Measurements from ENCODE around the gene ATL1.

ATL1 gene

DNA sequence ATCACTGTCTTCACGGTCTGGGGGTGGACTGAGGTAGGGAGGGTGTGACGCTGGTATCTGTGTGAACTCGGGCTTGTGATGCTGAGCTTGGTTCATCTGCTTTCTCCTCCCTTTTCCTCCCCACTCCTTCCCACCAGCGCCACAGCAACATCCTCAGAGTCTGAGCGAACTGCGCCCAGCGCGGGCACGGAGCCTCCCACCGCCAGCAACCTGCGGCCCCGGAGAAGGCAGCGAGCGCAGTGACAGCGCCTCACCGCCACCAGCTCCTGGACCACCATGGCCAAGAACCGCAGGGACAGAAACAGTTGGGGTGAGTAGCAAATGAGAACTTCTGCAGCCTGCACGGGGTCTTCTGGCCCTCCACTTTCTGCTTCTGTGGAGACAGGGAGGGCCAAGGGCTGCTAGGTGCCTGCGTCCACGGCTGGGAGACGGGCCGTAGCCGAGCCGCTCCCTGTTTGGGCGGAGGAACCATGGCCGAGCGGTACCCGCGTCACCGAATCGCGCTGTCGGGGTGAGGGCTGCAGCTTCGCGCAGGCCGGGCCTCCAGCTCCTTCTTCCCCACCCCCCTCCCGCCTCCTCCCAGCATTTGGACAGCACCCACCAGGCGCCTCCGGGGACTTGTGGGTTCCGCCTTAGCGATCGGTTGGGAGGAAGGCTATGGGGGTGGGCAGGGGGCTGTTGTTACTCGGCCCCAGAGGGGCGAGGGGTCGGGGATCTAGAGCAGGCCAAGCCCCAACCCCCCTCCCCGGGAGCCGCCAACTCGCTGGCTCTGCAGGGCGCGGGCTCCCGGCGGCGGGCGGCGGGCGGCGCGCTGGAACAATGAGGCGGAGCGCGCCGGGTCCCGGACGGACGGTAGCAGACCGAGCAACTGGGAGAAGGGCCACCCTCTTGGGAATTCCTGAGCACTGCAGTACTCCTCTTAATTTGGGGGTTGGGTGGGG lies at the start of gene ATL1:
ATL1 (plus strand) TSS at position 156 of the 941 bp plus-strand sequence; CDS start at position 277, 121 bp downstream.
- peak; percentile 77 for DNase-seq

DNA sequence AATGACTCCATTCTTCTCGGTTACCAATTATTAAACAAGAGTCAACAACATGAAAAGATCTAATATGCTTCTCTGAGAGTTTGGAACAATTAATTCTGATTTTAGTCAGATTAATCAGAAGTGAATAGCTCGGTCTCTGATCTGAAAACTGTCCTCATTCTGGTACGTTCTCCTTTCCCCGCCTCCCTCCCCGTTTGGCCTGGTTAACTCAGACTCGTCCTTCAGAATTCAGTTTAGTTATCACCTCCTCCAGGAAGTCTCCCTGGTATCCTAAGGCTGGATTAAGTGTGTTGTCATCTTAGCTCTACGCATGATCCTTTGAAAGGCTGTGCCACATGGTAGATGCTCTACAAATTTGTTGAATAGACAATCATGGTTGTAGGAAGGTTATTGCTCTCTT lies 49.8 kb upstream of the ATL1 start:
- no peak for DNase-seq

DNA sequence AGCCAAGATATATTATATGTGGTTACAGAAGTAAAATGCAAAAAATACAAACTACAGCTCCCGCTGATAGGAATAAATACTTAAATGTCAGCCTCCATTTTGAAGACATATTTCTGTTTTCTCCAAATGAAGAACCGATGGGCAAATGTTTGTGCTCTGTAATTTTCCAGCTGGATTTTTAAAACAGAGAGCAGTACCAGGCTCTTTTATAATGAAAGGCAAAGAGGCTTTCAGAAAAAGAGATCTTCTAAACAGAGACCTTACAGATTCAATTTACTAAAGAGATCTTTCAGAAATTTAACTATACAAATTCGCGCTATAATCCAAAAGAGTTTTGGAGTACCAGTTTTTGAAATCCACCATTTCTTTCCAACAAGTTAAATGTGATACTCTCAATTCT lies 47.5 kb upstream of the ATL1 start:
- DNase-seq, result no peak

DNA sequence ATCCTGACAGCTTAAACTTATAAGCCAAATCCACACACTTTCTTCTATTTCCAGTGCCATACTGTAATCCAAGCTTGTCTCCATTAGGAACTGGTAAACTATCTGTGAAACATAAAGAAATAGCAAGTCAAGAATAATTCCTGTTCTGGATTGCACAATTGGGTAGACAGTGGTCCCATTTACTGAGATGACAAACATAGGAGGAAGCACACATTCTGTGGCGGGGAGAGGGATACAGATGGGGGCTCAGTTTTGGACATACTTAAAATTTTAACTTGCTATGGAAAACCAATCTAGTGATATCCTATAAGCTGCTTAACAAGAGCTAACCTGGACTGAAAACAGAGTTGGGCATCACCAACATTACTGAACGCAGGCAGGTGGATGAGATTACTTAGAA lies 43.9 kb upstream of the ATL1 start:
- no peak for DNase-seq

DNA sequence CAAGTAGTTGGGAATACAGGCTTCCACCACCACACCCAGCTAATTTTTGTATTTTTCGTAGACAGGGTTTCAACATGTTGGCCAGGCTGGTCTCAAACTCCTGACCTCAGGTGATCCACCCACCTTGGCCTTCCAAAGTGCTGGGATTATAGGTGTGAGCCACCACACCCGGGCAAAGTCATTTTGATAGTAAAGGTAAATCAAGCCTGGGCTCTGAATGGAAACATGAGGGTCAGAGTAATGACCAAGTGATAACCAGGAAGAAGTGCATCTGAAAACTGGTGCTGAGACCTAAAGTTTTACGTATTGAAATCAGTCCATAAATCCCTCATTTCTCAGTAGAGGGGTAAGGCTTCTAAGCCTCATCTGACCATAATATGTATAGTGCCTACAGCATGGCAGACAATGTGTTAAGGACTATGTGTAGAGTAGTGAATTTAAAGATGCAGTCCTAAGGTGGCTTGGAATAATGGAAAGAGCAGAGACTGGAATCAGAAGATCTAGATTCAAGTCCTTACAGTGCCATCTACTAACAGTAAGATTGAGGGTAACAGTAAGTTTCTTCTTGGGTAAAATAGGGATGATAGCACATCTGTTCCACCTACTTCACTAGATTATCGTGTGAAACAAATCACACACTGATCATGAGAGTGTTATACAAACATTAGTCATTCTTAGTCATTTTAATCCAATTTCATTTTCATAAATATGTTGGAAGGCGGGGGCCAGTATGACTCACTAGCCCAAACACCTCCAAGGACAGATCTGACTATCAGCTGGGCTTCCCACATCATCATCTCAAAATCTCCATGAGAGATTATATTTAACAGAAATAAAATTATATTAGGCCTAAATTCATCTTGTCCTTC lies 38.8 kb upstream of the ATL1 start:
- DNase-seq, result peak; percentile 96

DNA sequence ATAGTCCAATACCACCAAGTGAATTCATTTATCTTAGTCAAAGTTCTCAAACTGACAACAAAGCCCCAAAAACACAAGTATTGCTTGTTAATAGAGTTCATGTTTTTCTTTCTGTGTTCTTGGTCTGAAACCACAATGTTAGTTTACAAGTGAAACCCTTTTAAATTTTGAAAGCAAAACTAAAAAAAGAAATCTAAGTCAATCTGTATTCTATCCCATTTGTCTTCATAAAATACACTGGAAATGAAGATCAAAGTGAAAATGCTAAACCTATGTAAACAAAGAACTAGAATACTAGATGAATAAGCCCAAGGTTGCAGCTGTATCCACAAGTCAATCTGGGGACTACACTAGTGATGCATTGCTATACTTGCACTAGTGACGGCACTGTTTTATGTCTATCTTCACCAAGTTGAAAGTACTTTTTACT lies 38.0 kb upstream of the ATL1 start:
- DNase-seq, result peak; percentile 51

DNA sequence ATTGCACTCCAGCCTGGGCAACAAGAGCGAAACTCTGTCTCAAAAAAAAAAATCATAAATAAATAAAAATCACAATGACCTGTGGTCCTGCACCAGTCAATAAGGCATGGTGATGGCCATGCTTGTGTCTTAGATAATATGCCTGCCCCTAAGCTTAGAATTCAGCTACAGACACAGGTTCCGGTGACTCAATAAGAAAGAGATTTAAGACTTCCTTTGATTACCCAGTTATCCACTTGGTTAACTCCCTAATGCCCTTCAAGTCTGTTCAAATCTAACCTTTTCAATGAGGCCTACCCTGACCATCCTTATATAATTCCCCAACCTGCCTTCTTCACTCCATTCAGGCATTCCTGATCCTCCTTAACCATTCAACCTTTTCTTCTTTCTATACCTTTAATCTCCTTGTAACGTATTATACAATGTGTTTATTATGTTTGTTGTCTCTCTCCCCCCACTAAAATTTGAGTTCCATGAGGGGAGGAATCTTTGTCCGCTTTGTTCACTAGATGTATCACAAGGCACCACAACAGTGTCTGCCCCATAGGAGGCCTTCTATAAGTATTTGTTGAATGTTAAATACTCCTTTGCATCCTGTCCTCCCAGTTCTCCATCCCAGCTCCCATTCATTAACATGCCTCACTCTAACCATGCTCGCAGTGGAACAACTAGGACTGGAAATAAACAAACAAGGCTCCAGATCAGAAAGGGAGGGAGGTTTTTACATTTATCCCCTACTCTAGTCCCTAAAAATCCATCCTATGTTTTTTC lies 36.5 kb upstream of the ATL1 start:
- DNase-seq, result no peak

DNA sequence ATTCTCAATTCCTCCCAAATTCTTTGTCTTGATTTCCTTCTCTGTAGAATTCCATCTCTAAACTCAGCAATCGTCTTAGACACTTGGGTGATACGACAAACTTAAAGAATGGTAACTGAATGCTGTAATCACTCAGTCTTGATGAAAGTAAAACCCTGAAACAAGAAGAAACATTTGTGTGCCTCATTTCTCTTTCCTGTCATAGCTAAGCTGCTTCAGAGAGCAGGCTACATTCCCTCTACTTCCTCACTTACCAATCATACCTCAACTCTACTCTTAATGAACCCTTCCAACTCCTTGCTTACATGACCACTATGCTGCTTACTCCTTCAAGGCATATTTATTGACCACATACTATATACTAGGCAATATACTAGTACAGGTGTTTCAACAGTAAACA lies 35.9 kb upstream of the ATL1 start:
- no peak for DNase-seq

DNA sequence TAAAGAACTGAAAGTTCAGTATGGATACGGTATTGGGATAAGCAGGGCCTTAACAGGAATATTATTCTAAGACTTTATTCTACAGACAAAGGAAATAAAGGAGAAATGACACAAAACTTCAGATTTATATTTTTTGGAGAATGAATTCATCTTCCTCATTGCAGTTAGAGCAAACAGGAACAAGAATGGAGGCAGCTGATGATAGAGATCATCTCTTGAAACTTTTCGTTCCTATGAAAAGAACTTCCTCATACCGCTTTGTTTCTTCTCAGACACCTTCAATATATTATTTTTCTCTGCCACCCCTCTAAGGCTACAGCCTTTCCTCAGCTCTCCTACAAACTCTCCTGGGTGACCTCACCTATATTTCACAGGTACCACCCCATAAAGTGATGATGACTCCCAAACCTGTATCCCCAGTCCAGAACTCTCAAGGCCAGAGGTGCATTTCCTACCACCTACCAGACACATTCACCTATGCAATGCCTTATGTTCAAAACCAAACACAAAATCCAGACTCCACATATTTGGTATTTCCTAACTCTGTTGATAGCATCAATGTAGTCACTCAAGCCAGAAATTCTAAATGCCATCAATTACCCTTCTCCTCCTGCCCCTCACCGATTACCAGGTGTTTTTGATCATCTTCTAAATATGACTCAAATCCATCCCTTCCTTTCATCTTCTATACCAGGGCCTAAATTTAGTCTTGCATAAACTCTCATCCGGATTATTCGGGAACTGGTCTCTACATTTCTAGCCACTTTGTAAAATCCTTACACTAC lies 35.0 kb upstream of the ATL1 start:
- no peak for DNase-seq

DNA sequence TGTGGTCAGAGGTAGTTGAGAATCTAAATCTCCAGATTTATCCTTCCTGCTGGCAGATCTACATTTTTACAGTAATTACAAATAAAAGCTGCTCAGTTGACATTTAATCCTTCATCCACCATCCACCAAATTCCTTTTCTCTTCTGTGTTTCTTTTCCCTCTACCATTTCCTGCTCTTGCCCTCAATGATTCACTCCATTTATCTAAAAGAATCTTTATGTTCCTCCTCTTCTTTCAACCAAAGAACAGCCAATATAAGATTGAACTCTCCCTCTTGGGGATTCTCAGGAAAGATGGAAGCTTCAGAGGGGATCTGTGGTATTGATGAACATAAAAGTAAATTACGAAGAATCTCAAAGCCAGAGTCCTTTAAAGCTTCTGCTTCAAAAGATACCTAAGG lies 31.9 kb upstream of the ATL1 start:
- DNase-seq, result peak; percentile 68

DNA sequence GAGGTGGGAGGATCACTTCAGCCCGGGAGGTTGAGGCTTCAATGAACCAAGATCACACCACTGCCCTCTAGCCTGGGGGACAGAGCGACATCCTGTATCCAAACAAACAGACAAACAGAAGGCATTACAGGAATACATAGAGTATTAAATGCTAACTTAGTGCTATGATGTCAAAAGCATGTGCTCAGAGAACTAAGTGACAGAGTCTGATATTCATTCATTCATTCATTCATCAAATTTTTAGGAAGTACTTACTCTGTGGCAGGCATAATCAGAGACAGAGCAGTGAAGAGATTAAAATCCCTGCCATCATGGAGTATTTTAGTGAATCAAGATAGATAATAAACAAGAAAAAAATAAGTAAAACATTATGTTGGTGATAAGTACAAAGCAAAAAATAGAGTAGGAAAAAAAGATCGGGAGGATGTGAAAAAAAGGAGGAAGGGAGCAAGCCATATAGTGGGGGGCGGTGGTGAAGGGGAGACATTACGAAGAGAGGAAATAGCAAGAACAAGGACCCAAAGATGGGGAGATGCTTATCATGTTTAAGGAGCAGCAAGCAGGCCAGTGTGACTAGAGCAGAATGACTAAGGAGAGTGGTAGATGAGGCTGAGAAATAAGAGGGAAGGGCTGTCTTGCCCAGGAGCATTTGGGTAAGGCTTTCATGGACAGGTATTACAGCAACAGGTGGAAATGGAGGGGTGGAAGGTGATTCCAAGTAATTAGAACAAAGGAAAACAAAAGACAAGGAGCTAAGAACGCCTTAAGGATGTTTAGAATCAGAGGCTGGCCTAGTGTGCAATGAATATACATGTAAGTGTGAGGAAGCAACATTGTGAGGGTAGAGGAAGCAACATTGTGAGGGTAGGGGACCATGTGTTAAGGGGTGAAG lies 30.4 kb upstream of the ATL1 start:
- no peak for DNase-seq

DNA sequence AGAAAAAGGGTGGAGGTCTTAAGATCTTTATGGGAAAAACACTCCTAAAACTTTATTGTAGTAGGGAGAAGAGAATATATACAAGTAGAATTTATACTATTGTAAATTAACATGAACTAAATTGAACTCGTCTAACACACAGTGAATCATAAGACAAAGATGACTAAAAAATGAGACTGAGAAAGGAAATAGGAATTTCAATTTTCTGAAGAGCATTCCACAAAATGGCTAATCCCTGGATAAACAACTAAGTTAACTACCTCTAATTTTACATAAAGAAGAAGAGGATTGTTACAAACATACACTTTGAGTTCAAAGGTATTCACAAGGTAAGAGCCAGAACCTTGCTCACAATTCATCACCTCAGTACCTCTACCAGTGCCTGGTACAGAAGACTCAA lies 29.6 kb upstream of the ATL1 start:
- DNase-seq, result peak; percentile 77

DNA sequence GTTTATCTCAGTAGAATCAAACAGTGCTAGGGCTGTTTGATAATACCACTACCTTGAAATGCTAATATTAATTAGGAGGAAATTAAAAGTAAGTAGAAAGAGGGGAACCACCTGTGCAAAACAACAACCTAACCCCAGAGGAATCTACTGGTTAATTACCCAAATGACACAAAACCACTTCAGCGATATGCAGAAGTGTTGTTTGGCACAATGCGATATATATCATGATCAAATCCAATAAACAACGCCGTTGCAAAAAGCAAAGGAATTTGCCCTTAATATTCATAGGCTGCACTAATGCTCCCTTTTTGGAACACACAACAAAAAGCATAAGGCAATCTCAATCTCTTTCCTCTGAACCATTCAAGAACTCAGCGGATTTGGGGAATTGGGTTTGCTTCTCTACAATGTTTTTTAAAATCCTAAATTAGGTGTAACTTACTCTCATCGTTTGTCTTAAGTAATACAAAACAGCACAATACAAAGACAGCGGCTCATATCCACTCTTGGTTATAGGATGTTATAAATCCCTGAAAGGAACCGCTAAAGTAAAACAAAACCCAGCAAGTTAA lies 29.1 kb upstream of the ATL1 start:
- no peak for DNase-seq

DNA sequence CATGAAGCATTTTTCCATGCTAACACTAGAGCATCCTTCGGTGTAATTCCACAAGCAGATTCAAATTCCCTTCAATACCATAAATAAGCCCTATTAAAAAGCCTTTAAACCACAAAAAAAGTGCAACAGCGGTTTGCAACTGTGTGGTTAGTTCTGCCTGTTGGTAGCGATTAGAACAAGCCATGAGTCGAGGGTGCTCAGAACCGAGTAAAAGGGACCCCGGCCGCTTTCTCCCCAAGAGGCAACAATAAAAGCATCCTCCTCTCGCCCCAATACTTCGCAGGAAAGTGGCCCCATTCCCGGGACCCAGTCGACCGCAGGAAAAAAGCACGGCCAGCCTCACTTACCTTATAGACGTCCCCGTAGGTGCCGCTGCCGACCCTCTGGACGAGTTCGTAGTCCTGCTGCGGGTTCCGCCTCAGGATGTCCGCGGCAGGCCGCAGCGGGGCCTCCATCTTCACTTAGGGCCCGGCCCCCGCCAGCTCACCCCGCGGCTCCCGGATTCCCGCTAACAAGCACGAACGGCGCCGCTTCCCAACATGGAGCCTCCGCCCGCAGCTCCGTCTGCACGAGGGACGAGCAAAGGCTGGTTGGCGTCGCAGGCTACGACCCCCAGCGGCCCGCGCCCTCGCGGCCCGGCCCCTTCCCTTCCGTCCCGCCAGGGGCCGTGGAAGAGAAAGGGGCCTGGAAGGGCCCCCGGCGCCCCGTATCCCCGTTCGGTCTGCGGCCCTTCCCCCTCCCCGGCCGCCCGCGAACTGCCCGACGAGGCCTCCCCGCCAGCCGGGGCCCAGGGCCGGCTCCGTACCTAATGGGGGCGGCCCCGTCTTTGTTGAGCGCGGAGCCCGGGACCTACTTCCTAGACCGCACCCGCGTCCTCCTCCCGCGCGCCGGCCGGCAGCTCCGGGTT lies 28.1 kb upstream of the ATL1 start:
- peak; percentile 62 for DNase-seq

DNA sequence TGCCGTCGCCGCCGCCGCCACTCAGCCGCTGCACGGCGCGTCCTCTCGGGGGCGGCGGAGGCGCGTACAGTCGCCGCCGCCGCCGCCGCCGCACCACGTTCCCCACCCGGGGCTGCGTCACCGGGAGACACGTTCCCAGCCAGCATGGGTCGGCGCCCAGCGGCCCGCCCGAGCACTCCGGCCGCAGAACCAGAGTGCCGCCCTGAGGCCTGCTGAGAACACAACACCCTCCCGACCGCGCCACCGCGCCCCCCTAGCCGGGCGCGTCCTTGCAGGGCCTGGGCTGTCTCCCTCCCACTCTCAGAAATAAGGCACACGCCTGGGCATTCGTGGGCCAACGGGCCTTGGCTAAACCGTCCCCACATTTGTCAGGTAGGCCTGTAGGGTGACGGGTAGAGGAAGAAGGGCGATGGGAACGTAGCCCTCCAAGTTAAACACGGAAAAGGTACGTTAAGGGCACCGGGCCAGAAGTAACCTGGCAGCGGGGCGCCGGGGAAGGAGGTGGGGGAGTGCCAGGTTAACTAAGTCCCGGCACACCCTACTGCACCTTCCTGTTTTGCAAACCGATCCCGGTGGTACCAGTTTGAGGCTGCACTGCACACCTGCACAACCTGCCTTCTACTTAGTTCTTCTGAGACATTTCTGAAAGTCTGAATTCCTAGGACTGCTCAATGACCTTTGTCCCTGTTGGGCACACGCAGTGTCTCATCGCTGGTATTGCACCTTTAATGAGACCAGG lies 27.3 kb upstream of the ATL1 start, which contains the start of gene MAP4K5:
MAP4K5 (minus strand) TSS at position 68 of the 739 bp plus-strand sequence. CDS start 520 bp downstream, outside the sequence.
- peak; percentile 89 for DNase-seq

DNA sequence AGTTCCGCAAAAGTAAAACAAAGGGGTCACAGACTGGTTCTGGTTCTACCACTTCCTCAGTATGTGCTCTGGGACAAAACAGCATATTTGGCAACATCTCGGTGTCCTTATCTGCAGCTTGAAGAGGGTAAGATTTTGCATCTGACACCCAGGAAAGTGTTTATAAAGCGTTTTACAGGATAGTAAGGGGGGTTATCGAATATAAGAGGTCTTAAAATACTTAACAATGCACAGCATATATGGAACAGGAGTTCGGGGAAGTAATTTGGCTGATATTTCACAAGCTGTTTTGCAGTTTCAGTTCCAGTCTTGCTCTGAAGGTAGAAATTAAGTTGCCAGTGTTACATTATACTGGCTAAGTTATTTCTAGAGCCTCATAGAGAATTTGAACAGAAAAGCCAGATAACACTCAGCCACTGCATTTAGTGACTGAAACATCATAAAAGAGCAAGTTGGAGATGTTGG lies 26.7 kb upstream of the ATL1 start:
- no peak for DNase-seq

DNA sequence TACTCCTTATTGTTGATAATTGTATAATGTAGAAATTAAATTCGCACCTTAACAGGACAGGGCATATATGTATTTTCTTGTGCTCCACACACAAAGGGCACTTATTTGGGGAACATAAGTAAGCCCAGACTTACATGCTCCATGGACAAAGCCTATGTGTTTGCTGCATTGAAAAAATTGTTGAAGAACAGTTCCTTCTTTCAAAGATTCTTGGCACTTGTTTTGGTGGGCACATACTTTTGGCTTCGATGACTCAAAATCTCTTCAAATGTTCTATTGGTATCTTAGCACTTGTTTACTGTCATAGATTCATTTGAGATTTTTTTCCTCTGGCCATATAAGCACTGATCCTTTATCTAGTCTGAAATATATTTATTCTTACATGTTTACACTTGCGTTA lies 26.1 kb upstream of the ATL1 start:
- peak; percentile 25 for DNase-seq

DNA sequence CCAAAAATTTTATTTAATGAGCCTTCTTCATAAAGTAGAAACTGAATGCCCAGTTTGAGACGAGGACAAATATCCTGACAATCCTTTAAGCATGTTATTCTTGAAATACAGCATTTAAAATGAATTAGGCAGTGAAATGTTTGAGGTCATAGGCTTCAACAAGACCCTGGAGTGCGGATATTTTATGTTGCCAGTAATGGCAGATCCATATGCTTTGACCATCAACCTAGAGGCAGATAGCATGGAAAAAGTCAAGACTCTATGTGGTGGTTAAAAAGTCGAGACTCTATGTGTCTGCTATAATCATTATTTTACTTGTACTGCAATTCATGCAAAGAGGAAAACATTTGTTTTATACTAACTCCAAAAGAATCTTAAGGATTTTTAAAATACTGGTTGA lies 25.5 kb upstream of the ATL1 start:
- no peak for DNase-seq

DNA sequence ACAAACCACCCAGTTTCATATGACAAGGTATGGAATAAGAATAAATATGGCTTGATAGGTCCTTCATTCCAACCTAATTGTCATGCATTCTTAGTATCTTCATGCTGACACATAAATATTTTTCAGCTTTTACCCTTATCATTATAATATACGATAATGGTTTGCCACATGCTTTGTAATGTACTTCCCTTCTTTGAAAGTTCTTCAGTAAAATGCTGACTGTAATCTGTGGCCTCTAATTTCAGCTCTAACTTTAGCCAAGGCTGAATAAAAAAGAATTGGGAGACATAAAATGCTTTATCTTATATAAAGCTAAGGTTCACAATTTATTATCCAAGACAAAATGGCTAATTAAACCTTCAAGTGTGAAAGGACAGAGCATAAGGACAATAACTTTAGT lies 24.9 kb upstream of the ATL1 start:
- no peak for DNase-seq

Measured in HCEC 1CT (cell line).